ENCODE results near the gene ZNF511. TPM values are rescaled to one million over a fixed set of nuclear protein-coding genes. Genes with fewer than 3 reads are reported as not detected.
A peak's percentile ranks its signal among the peaks of the same experiment; 100 is the strongest.

The ZNF511 gene
- total RNA-seq, 4 donors from 2014 or later = 16.1 to 26.7 (median 17.7) TPM

DNA sequence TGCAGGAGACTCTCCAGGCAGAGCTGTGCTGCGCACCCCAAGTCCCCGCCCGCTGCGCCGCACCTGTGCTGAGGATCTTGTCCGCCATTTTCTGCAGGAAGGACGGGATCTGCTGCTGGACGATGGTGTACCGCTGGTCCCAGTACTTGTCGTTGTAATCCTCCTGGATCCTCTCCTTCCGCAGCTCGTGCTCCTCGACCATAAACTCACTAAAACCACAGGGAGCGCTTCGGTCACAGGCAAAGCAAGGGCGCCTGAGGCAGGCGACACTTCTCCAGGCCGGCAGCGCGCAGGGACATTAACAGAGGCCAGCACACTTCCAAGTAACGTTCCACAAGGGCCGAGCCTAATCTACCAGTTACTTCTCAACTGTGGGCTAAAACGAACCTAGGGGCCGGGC, 19.0 kb upstream of the ZNF511 start:
- H3K9me3 ChIP-seq = no peaks in the 10 kb centered on the region
- no peak for DNase-seq
- no peak overlapping the region for H3K27ac ChIP-seq
- TF ChIP-seq POLR2A (IDR thresholded peaks at IDR 0.05) = no peak
- TF ChIP-seq, protein P1, sequence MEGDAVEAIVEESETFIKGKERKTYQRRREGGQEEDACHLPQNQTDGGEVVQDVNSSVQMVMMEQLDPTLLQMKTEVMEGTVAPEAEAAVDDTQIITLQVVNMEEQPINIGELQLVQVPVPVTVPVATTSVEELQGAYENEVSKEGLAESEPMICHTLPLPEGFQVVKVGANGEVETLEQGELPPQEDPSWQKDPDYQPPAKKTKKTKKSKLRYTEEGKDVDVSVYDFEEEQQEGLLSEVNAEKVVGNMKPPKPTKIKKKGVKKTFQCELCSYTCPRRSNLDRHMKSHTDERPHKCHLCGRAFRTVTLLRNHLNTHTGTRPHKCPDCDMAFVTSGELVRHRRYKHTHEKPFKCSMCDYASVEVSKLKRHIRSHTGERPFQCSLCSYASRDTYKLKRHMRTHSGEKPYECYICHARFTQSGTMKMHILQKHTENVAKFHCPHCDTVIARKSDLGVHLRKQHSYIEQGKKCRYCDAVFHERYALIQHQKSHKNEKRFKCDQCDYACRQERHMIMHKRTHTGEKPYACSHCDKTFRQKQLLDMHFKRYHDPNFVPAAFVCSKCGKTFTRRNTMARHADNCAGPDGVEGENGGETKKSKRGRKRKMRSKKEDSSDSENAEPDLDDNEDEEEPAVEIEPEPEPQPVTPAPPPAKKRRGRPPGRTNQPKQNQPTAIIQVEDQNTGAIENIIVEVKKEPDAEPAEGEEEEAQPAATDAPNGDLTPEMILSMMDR (IDR thresholded peaks at IDR 0.05) = no peak
- H3K4me3 ChIP-seq = no peak overlapping the region
- intact Hi-C loops (cut with DNase I) = no loop called here
- 98 to 100% methylated on average over 6 to 7 of the region's 24 CpGs for WGBS, 2 donors
- no peaks in the 10 kb centered on the region for H3K27me3 ChIP-seq
- peaks cover 46 to 90% (median 60%) of the 10 kb centered on the region in 3 donors for H3K36me3 ChIP-seq
- peaks cover 0 to 6% (median 0%) of the 10 kb centered on the region in 3 donors for H3K4me1 ChIP-seq

DNA sequence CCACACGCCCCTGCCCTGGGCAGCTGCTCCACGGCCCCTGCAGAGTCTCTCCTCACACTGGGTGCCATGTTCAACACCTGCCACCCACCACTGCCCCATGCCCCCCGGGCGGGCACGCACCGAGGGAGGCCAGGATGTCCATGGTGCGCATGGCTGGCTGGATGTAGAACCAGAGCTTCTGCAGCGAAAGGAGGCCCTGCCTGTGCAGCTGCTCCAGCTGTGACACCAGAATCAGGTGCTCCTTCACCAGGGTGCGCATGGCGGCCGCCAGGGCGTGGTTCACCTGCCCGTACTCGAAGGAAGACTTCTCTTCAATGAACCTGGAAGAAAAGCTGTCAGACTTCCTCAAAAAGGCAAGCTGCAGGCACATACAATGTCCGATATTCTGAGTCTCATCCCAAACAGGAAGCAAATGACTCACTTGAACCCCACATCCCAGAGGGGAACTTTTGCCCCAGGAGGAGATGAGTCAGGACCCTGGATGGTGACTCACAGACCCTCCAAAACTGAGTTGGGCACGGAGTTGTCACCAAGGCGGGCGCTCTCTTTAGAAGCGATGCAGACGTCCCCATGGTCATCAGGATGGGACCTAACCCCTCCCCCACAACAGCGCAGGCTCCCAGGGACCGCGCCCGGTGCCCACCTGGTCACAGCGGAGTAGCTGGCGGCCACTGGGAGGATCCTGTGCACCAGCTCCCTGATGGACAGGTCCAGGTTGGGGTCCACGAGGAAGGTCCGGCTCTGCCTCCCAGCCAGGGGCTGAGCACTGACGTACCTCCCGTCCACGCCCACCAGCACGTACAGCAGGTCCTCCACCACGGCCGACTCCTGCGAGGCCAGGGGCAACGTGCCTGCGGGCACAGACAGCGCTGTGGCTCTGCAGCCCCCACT, 15.6 kb upstream of the ZNF511 start:
- H3K4me3 ChIP-seq = no peak overlapping the region
- WGBS, 2 donors = 54 to 56% methylated on average over 3 to 9 of the region's 38 CpGs
- H3K27ac ChIP-seq = peak overlapping the region in 1 of 4 donors; percentile 44
- no peaks in the 10 kb centered on the region for H3K27me3 ChIP-seq
- H3K4me1 ChIP-seq = peaks cover 0 to 6% (median 0%) of the 10 kb centered on the region in 3 donors
- H3K9me3 ChIP-seq = no peaks in the 10 kb centered on the region
- DNase-seq = no peak
- intact Hi-C loops (cut with DNase I) = no loop called here
- peaks cover 46 to 90% (median 64%) of the 10 kb centered on the region in 3 donors for H3K36me3 ChIP-seq
- TF ChIP-seq, protein P1 (IDR thresholded peaks at IDR 0.05) = no peak
- TF ChIP-seq POLR2A (IDR thresholded peaks at IDR 0.05) = no peak

DNA sequence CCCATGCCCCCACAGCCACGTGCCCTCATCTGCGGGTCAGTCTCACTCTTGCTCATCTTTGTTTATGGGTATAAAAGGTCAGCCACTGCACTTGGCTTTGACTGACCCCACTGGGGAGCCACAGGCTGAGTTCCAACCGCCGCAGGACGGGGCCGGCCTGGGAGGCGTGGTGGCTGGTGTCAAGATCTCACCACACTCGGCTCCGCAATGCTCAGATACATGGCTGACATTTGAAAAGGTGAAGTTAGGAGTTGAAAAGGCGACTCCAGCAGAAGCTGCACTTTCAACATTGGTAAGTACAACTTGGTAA, 14.9 kb upstream of the ZNF511 start:
- no peak overlapping the region for H3K4me3 ChIP-seq
- no peak for TF ChIP-seq POLR2A (IDR thresholded peaks at IDR 0.05)
- TF ChIP-seq, protein P1 (IDR thresholded peaks at IDR 0.05) = no peak
- no peaks in the 10 kb centered on the region for H3K27me3 ChIP-seq
- H3K27ac ChIP-seq = peak overlapping the region in 1 of 4 donors; percentile 44
- no peaks in the 10 kb centered on the region for H3K9me3 ChIP-seq
- H3K36me3 ChIP-seq = peaks cover 47 to 90% (median 64%) of the 10 kb centered on the region in 3 donors
- 84 to 91% methylated on average over 2 to 10 of the region's 10 CpGs for WGBS, 2 donors
- DNase-seq = no peak
- intact Hi-C loops (cut with DNase I) = no loop called here
- H3K4me1 ChIP-seq = peaks cover 0 to 6% (median 0%) of the 10 kb centered on the region in 3 donors

DNA sequence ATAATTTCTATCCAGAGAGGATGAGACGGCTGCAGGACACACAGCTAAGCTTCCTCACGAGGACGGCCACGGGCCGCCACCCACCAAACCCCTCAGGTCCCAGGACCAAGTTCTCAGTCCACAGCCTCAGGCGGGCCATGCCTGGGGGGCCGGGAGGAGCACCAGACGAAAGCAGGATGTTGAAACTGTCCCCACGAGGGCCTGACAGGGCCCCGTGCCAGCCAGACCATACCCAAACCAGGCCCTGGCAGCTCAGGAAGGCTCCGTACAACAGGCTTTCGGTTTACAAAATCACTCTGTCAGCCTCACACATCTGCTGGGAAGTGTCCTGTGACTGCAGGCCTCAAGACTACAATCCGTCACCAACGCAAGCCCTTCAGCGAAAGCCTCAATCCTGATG, 14.5 kb upstream of the ZNF511 start:
- 86% methylated on average over 13 to 14 of the region's 15 CpGs for WGBS, 2 donors
- no peak for TF ChIP-seq POLR2A (IDR thresholded peaks at IDR 0.05)
- TF ChIP-seq, protein P1 (IDR thresholded peaks at IDR 0.05) = no peak
- Histone ChIP-seq H3K36me3 (peaks cover 49 to 90% (median 64%) of the 10 kb centered on the region in 3 donors), H3K4me1 (peaks cover 0 to 6% (median 0%) of the 10 kb centered on the region in 3 donors), H3K27ac (no peak overlapping the region), H3K27me3 (no peaks in the 10 kb centered on the region), H3K9me3 (no peaks in the 10 kb centered on the region), H3K4me3 (no peak overlapping the region)
- DNase-seq = no peak
- intact Hi-C loops (cut with DNase I) = no loop called here
